ENCODE results near the gene DLG2.

Gene DLG2

DNA sequence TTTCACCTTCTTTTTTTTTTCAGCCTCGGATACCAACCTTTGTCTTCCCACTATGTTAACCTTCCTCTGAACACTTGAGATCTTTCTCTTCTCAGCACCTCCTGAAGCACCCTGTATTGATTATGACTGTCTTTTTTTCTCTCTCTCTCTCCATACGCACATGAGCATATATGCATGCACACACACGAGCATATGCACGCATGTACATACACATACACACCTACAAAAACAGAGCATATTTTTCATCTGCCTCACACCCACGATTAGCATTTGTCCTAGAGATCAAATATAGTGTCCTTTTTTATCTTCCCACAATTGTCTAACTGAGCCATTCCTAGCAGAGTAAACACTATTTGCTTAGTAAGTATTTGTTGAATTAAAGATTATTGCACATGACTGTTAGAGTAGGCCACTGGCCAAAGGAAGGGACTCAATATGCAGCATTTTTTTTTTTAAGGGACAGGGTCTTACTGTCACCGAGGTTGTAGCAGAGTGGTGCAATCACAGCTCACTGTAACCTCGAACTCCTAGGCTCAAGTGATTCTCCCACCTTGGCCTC is 1718.8 kb downstream of the DLG2 start:
- H3K4me3 ChIP-seq (replicated peaks in 1 of 2; ENCODE audit: low read depth in 2 of 2, low read length in 2 of 2) = no peak overlapping the region
- TF ChIP-seq, protein P1, sequence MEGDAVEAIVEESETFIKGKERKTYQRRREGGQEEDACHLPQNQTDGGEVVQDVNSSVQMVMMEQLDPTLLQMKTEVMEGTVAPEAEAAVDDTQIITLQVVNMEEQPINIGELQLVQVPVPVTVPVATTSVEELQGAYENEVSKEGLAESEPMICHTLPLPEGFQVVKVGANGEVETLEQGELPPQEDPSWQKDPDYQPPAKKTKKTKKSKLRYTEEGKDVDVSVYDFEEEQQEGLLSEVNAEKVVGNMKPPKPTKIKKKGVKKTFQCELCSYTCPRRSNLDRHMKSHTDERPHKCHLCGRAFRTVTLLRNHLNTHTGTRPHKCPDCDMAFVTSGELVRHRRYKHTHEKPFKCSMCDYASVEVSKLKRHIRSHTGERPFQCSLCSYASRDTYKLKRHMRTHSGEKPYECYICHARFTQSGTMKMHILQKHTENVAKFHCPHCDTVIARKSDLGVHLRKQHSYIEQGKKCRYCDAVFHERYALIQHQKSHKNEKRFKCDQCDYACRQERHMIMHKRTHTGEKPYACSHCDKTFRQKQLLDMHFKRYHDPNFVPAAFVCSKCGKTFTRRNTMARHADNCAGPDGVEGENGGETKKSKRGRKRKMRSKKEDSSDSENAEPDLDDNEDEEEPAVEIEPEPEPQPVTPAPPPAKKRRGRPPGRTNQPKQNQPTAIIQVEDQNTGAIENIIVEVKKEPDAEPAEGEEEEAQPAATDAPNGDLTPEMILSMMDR (IDR thresholded peaks at IDR 0.05; ENCODE audit: low read depth, low read length) = no peak

GRCh38 chr11:83895516-83895915 is 1731.6 kb downstream of the DLG2 start:
- TF ChIP-seq, protein P1 (IDR thresholded peaks at IDR 0.05; ENCODE audit: low read depth, low read length) = no peak
- DNase-seq (ENCODE audit: low read depth in 2 of 2) = peak in 1 of 2 donors; percentile 13

More for the DNA sequence above, 1718.8 kb downstream of the DLG2 start:
- no peak for DNase-seq (ENCODE audit: low read depth in 2 of 2)

GRCh38 chr11:83881428-83881827 is 1745.7 kb downstream of the DLG2 start:
- DNase-seq (ENCODE audit: low read depth in 2 of 2) = no peak
- H3K4me3 ChIP-seq (replicated peaks in 1 of 2; ENCODE audit: low read depth in 2 of 2, low read length in 2 of 2) = no peak overlapping the region
- TF ChIP-seq, protein P1 (IDR thresholded peaks at IDR 0.05; ENCODE audit: low read depth, low read length) = no peak

More at GRCh38 chr11:83895516-83895915, 1731.6 kb downstream of the DLG2 start:
- no peak overlapping the region for H3K4me3 ChIP-seq (replicated peaks in 1 of 2; ENCODE audit: low read depth in 2 of 2, low read length in 2 of 2)

DNA sequence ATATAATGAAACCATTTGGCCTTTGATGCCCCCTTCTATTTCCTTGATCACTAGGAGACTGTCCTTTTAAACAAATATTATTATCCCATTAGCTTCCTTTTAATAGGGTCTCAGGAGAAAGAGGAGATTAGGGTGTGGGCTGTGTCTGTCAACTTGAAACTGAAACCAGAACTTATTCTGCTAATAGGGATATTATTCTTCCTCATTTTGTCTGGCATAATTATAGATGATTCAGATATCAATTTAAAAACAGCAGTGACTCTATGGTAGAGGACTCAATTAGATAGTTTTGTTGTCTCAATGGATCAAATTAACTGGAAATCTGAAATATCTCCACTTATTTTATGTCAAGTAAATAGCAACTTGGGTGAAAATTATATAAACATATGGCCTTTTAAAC is 1756.1 kb downstream of the DLG2 start:
- DNase-seq (ENCODE audit: low read depth in 2 of 2) = no peak
- TF ChIP-seq, protein P1 (IDR thresholded peaks at IDR 0.05; ENCODE audit: low read depth, low read length) = no peak
- H3K4me3 ChIP-seq (replicated peaks in 1 of 2; ENCODE audit: low read depth in 2 of 2, low read length in 2 of 2) = no peak overlapping the region

- TF ChIP-seq, protein P1 (IDR thresholded peaks at IDR 0.05; ENCODE audit: low read depth, low read length) = no peak
- no peak for DNase-seq (ENCODE audit: low read depth in 2 of 2)
These were observed 1760.5 kb downstream of the DLG2 start for GRCh38 chr11:83866655-83867054.

GRCh38 chr11:83865636-83866461 is 1761.3 kb downstream of the DLG2 start:
- H3K4me3 ChIP-seq (replicated peaks in 1 of 2; ENCODE audit: low read depth in 2 of 2, low read length in 2 of 2) = no peak overlapping the region
- TF ChIP-seq, protein P1 (IDR thresholded peaks at IDR 0.05; ENCODE audit: low read depth, low read length) = no peak
- peak; percentile 1 to 48 for DNase-seq (ENCODE audit: low read depth in 2 of 2)

More at GRCh38 chr11:83866655-83867054, 1760.5 kb downstream of the DLG2 start:
- H3K4me3 ChIP-seq (replicated peaks in 1 of 2; ENCODE audit: low read depth in 2 of 2, low read length in 2 of 2) = no peak overlapping the region
